NCI-H2227 (cell line): ENCODE results near the gene FKBP5.
"Not testable (repeated sequence)": the region's sequence is repeated elsewhere in the genome, so short reads cannot be mapped to it uniquely, and the experiment has no call there.

Experiments used
- DNase-seq: peaks from one replicate; lab custom pipeline; 2025; ENCODE audit not compliant: unreplicated experiment; lab: John Stamatoyannopoulos, UW

The FKBP5 gene

GRCh38 chr6:35688605-35689322, at the start of gene FKBP5:
Gene FKBP5, minus strand, starts transcription at chr6:35688915. Its CDS starts 46,091 bp downstream, at chr6:35642824.
- peak; percentile 93 for DNase-seq

GRCh38 chr6:35737413-35738211, 48.9 kb upstream of the FKBP5 start:
- DNase-seq, result peak; percentile 88

GRCh38 chr6:35736982-35737412, 48.3 kb upstream of the FKBP5 start, which contains the start of gene ARMC12:
Gene ARMC12, plus strand, starts transcription at chr6:35737032. Its CDS starts 77 bp downstream, at chr6:35737109.
- no peak for DNase-seq

- DNase-seq, result peak; percentile 81
These were observed 47.7 kb upstream of the FKBP5 start for GRCh38 chr6:35736253-35736894.

GRCh38 chr6:35735452-35735851, 46.7 kb upstream of the FKBP5 start:
- no peak for DNase-seq

- not testable (repeated sequence) for DNase-seq
These were observed 45.6 kb upstream of the FKBP5 start for GRCh38 chr6:35734319-35734718.

- no peak for DNase-seq
These were observed 44.9 kb upstream of the FKBP5 start for GRCh38 chr6:35733633-35734032.

- DNase-seq, result peak; percentile 95
These were observed 43.2 kb upstream of the FKBP5 start for GRCh38 chr6:35731736-35732532.

- DNase-seq, result peak; percentile 97
These were observed 42.7 kb upstream of the FKBP5 start for GRCh38 chr6:35731414-35731735.

GRCh38 chr6:35730745-35731413, 42.2 kb upstream of the FKBP5 start:
- DNase-seq, result no peak

GRCh38 chr6:35729722-35730121, 41.0 kb upstream of the FKBP5 start:
- DNase-seq, result no peak

- no peak for DNase-seq
These were observed 40.3 kb upstream of the FKBP5 start for GRCh38 chr6:35728683-35729678.

- DNase-seq, result peak; percentile 84
These were observed 39.4 kb upstream of the FKBP5 start for GRCh38 chr6:35727935-35728682.

- peak; percentile 95 for DNase-seq
These were observed 38.7 kb upstream of the FKBP5 start for GRCh38 chr6:35727231-35727934.

GRCh38 chr6:35725721-35726438, 37.2 kb upstream of the FKBP5 start:
- no peak for DNase-seq

GRCh38 chr6:35725081-35725708, 36.5 kb upstream of the FKBP5 start:
- DNase-seq, result no peak

GRCh38 chr6:35724471-35724870, 35.8 kb upstream of the FKBP5 start:
- DNase-seq, result no peak
